Neural cell (in vitro differentiated cells): ENCODE results near the gene LENEP. TPM values are rescaled to one million over a fixed set of nuclear protein-coding genes. Genes with fewer than 3 reads are reported as not detected.

Source experiments
- H2AFZ ChIP-seq: fragments of 200-600, 300-800 bp; sonication (generic), shearing (Covaris generic); 2 replicates; pipeline ENCODE4 v1.6.0; 2014; ENCODE audit warnings: low read depth, mild to moderate bottlenecking, antibody characterized with exemption, low read length, moderate library complexity
- H3F3A ChIP-seq: fragments of 200-600 bp; shearing (Covaris generic); 2 replicates; pipeline ENCODE4 v1.6.1; 2016; ENCODE audit warnings: mild to moderate bottlenecking, moderate library complexity, mixed read lengths, antibody characterized with exemption, low read length; ENCODE audit not compliant: insufficient read depth, poor library complexity, severe bottlenecking
- H3K27ac ChIP-seq: fragments of 200-600, 300-800 bp; sonication (generic), shearing (Covaris generic); 2 replicates; pipeline ENCODE4 v1.5.1; 2014; ENCODE audit warnings: mild to moderate bottlenecking, low read length, moderate library complexity
- H3K27me3 ChIP-seq: fragments of 300-800, 200-600 bp; sonication (generic), shearing (Covaris generic); 2 replicates; pipeline ENCODE4 v1.6.0; 2014; ENCODE audit warnings: mild to moderate bottlenecking, low read depth, low read length, moderate library complexity; ENCODE audit not compliant: insufficient read depth
- H3K36me3 ChIP-seq: fragments of 300-800, 200-600 bp; sonication (generic), shearing (Covaris generic); 2 replicates; pipeline ENCODE4 v1.5.1; 2014; ENCODE audit warnings: mild to moderate bottlenecking, antibody characterized with exemption, low read length, moderate library complexity; ENCODE audit not compliant: insufficient read depth
- H3K4me2 ChIP-seq: fragments of 300-800, 200-600 bp; sonication (generic), shearing (Covaris generic); 2 replicates; pipeline ENCODE4 v1.6.0; 2014; ENCODE audit warnings: mild to moderate bottlenecking, low read length
- H3K4me3 ChIP-seq: fragments of 300-800, 200-600 bp; sonication (generic), shearing (Covaris generic); 2 replicates; pipeline ENCODE4 v1.5.1; 2014; ENCODE audit warnings: mild to moderate bottlenecking, low read length, moderate library complexity
- H3K79me2 ChIP-seq: fragments of 200-600 bp; shearing (Covaris generic); replicated peaks from 2 replicates; pipeline ENCODE4 v1.6.0; 2014; ENCODE audit warnings: mild to moderate bottlenecking, low read length, moderate library complexity; ENCODE audit not compliant: insufficient read depth
- H3K9ac ChIP-seq: fragments of 300-800, 200-600 bp; sonication (generic), shearing (Covaris generic); 2 replicates; pipeline ENCODE4 v1.6.1; 2016; ENCODE audit warnings: mild to moderate bottlenecking, low read length, mixed read lengths
- H3K9me2 ChIP-seq: fragments of 200-600 bp; shearing (Covaris generic); 2 replicates; pipeline ENCODE4 v1.6.1; 2016; ENCODE audit warnings: mild to moderate bottlenecking, low read length, mixed read lengths; ENCODE audit not compliant: insufficient read depth
- H3K9me3 ChIP-seq: fragments of 200-600, 300-800 bp; sonication (generic), shearing (Covaris generic); 2 replicates; pipeline ENCODE4 v1.6.1; 2016; ENCODE audit warnings: mild to moderate bottlenecking, mixed run types, low read length, moderate library complexity, mixed read lengths
- H4K20me1 ChIP-seq: fragments of 200-600 bp; shearing (Covaris generic); 2 replicates; pipeline ENCODE4 v1.6.1; 2016; ENCODE audit warnings: mild to moderate bottlenecking, mixed run types; ENCODE audit not compliant: insufficient read depth
- CTCF ChIP-seq: fragments of 450-650 bp; IDR thresholded peaks from 2 replicates; pipeline ENCODE4 v1.5.1; 2014; ENCODE audit warnings: antibody characterized with exemption, mild to moderate bottlenecking, moderate library complexity; ENCODE audit not compliant: poor library complexity, severe bottlenecking
- EP300 ChIP-seq: fragments of 450-650 bp; conservative IDR thresholded peaks from 2 replicates; pipeline ENCODE4 v1.6.1; 2014; ENCODE audit warnings: antibody characterized with exemption, mild to moderate bottlenecking, moderate library complexity; ENCODE audit not compliant: poor library complexity, severe bottlenecking
- EZH2 ChIP-seq: fragments of 200-600, 300-800 bp; shearing (Covaris generic), sonication (generic); IDR thresholded peaks from 2 replicates; pipeline ENCODE4 v1.6.1; 2014; ENCODE audit warnings: antibody characterized with exemption, low read length, borderline replicate concordance, mild to moderate bottlenecking; ENCODE audit not compliant: insufficient read depth, poor library complexity, severe bottlenecking
- MXI1 ChIP-seq: fragments of 450-650 bp; conservative IDR thresholded peaks from 2 replicates; pipeline ENCODE4 v1.6.1; 2014; ENCODE audit warnings: antibody characterized with exemption, mild to moderate bottlenecking; ENCODE audit not compliant: poor library complexity, severe bottlenecking
- POLR2AphosphoS5 ChIP-seq: IDR thresholded peaks from 2 replicates; pipeline ENCODE4 v1.6.1; 2012
- RAD21 ChIP-seq: fragments of 450-650 bp; conservative IDR thresholded peaks from 2 replicates; pipeline ENCODE4 v1.6.1; 2014; ENCODE audit warnings: antibody characterized with exemption, mild to moderate bottlenecking, moderate library complexity
- REST ChIP-seq: IDR thresholded peaks from 2 replicates; pipeline ENCODE4 v1.6.1; 2012; ENCODE audit warnings: borderline replicate concordance
- SMC3 ChIP-seq: fragments of 450-650 bp; conservative IDR thresholded peaks from 2 replicates; pipeline ENCODE4 v1.6.1; 2014; ENCODE audit warnings: antibody characterized with exemption, mild to moderate bottlenecking, moderate library complexity; ENCODE audit not compliant: poor library complexity
- TAF1 ChIP-seq: IDR thresholded peaks from 2 replicates; pipeline ENCODE4 v1.6.1; 2012; ENCODE audit warnings: low read depth
- polyA plus RNA-seq: library from polyadenylated mRNA; depleted of rRNA; stranded (reverse); fragments of >200 nt; gene quantifications from 2 replicates; pipeline ENCODE4 v1.2.3, GENCODE V29; 2014
- small RNA-seq, 3 experiments: library from RNA; depleted of rRNA; stranded (forward); fragments of <200 nt; gene quantifications; one replicate each; pipeline ENCODE3, GENCODE V24; 2012

LENEP gene
- polyA plus RNA-seq, 1 donor from 2014 or later: not detected

- Histone ChIP-seq H2AFZ (no peak overlapping the region), H3K4me3 (no peak overlapping the region), H3K9ac (no peak overlapping the region), H3K27me3 (no peaks in the 10 kb centered on the region), H3K36me3 (no peaks in the 10 kb centered on the region), H3K4me2 (no peak overlapping the region), H4K20me1 (no peaks in the 10 kb centered on the region), H3K27ac (no peak overlapping the region), H3K9me3 (no peaks in the 10 kb centered on the region), H3K79me2 (no peaks in the 10 kb centered on the region), H3K9me2 (no peaks in the 10 kb centered on the region), H3F3A (no peaks in the 10 kb centered on the region)
- TF ChIP-seq EP300 (no peak), RAD21 (no peak), TAF1 (no peak), CTCF (no peak), POLR2AphosphoS5 (no peak), REST (no peak), MXI1 (no peak), EZH2 (no peak), SMC3 (no peak)
Observed at GRCh38 chr1:155043793-155044192, 50.4 kb downstream of the LENEP start.

Small RNA genes within 50 kb of the gene (small RNA-seq; reads per million reads assigned to genes)
- 0 reads per million in 3 experiments for gene MIR4258
- gene RF00017: 0 reads per million in 3 experiments

Other genes with a start within 250 kb of the LENEP start
- gene KCNN3, start 123.3 kb upstream of the LENEP start, polyA plus RNA-seq: 2.2 and 2.4 TPM in 2 replicates
- gene PMVK, start 56.9 kb upstream of the LENEP start, polyA plus RNA-seq: 16.1 and 21.1 TPM in 2 replicates
- gene PBXIP1, start 37.5 kb upstream of the LENEP start, polyA plus RNA-seq: 5.4 and 6.5 TPM in 2 replicates
- 13.4 and 16.6 TPM in 2 replicates for gene PYGO2, start 31.8 kb upstream of the LENEP start, polyA plus RNA-seq
- 4.7 and 9.5 TPM in 2 replicates for gene SHC1, start 22.8 kb upstream of the LENEP start, polyA plus RNA-seq
- 22.4 and 29.0 TPM in 2 replicates for gene CKS1B, start 18.9 kb upstream of the LENEP start, polyA plus RNA-seq
- gene FLAD1, start 10.2 kb upstream of the LENEP start, polyA plus RNA-seq: 68.6 and 79.5 TPM in 2 replicates
- gene ZBTB7B, start 9.2 kb downstream of the LENEP start, polyA plus RNA-seq: 0.38 and 0.54 TPM in 2 replicates
- 0.76 and 1.8 TPM in 2 replicates for gene DCST2, start 40.2 kb downstream of the LENEP start, polyA plus RNA-seq
- not detected in 2 replicates for gene DCST1, start 40.2 kb downstream of the LENEP start, polyA plus RNA-seq
- 24.8 and 27.6 TPM in 2 replicates for gene ADAM15, start 57.7 kb downstream of the LENEP start, polyA plus RNA-seq
- gene EFNA4, start 70.2 kb downstream of the LENEP start, polyA plus RNA-seq: 0.64 and 1.2 TPM in 2 replicates
- 12.2 and 16.9 TPM in 2 replicates for gene EFNA3, start 85.3 kb downstream of the LENEP start, polyA plus RNA-seq
- gene EFNA1, start 134.3 kb downstream of the LENEP start, polyA plus RNA-seq: 0.50 TPM in 1 of 2 replicates, not detected in the other
- 12.6 and 15.9 TPM in 2 replicates for gene SLC50A1, start 142.3 kb downstream of the LENEP start, polyA plus RNA-seq
- 150 TPM in 2 replicates for gene DPM3, start 146.9 kb downstream of the LENEP start, polyA plus RNA-seq
- gene KRTCAP2, start 179.7 kb downstream of the LENEP start, polyA plus RNA-seq: 175 and 187 TPM in 2 replicates
- 31.5 and 49.0 TPM in 2 replicates for gene TRIM46, start 180.3 kb downstream of the LENEP start, polyA plus RNA-seq
- 99.6 and 126 TPM in 2 replicates for gene THBS3, start 214.3 kb downstream of the LENEP start, polyA plus RNA-seq
- 48.0 and 55.0 TPM in 2 replicates for gene MTX1, start 215.1 kb downstream of the LENEP start, polyA plus RNA-seq